VCaP (cell line): ENCODE results near the gene SNRNP48.

ENCODE experiments used
- H3K27ac ChIP-seq: fragments of 450-650 bp; 2 replicates; pipeline ENCODE4 v1.5.1; 2017
- CTCF ChIP-seq: fragments of 450-650 bp; conservative IDR thresholded peaks from 2 replicates; pipeline ENCODE4 v1.5.1; 2017; ENCODE audit warnings: mild to moderate bottlenecking, moderate library complexity

SNRNP48 gene

GRCh38 chr6:7636151-7636550 lies 46.2 kb downstream of the SNRNP48 start:
- no peak overlapping the region for H3K27ac ChIP-seq
- TF ChIP-seq CTCF: no peak

- H3K27ac ChIP-seq: no peak overlapping the region
- TF ChIP-seq CTCF: no peak
Measured at GRCh38 chr6:7637533-7637932, 47.5 kb downstream of the SNRNP48 start.

GRCh38 chr6:7639427-7639826 lies 49.4 kb downstream of the SNRNP48 start:
- no peak overlapping the region for H3K27ac ChIP-seq
- no peak for TF ChIP-seq CTCF

GRCh38 chr6:7640016-7640415 lies 50.0 kb downstream of the SNRNP48 start:
- TF ChIP-seq CTCF: no peak
- no peak overlapping the region for H3K27ac ChIP-seq

GRCh38 chr6:7640607-7641577 lies 50.9 kb downstream of the SNRNP48 start:
- no peak for TF ChIP-seq CTCF
- no peak overlapping the region for H3K27ac ChIP-seq

- no peak overlapping the region for H3K27ac ChIP-seq
- no peak for TF ChIP-seq CTCF
Measured at GRCh38 chr6:7642791-7643190, 52.8 kb downstream of the SNRNP48 start.

GRCh38 chr6:7644417-7644816 lies 54.4 kb downstream of the SNRNP48 start:
- H3K27ac ChIP-seq: no peak overlapping the region
- no peak for TF ChIP-seq CTCF
